HG03342 (cell line): ENCODE results near the gene SERPINA9.
A peak's percentile ranks its signal among the peaks of the same experiment; 100 is the strongest.
"Not testable (repeated sequence)": the region's sequence is repeated elsewhere in the genome, so short reads cannot be mapped to it uniquely, and the experiment has no call there.

Experiments
- ATAC-seq: cut with Tn5 transposase; IDR thresholded peaks from one replicate; pipeline ENCODE4 v1.9.1; 2021; ENCODE audit warnings: mild to moderate bottlenecking, moderate library complexity; ENCODE audit not compliant: unreplicated experiment

Gene SERPINA9

GRCh38 chr14:94427016-94427613, 48.9 kb downstream of the SERPINA9 start:
- ATAC-seq, result no peak

- ATAC-seq, result no peak
Observed at GRCh38 chr14:94426526-94426925, 49.5 kb downstream of the SERPINA9 start.

GRCh38 chr14:94424371-94424770, 51.6 kb downstream of the SERPINA9 start:
- ATAC-seq, result no peak

- peak; percentile 62 for ATAC-seq
Observed at GRCh38 chr14:94423453-94424056, 52.4 kb downstream of the SERPINA9 start.

- ATAC-seq, result no peak
Observed at GRCh38 chr14:94421316-94421715, 54.7 kb downstream of the SERPINA9 start.

- not testable (repeated sequence) for ATAC-seq
Observed at GRCh38 chr14:94417497-94418205, 58.3 kb downstream of the SERPINA9 start.
